Ovary (tissue), 3 donors: ENCODE measurements around the gene INAVA.

Experiments used
- EP300 ChIP-seq: sonication (generic); formaldehyde crosslinking; IDR thresholded peaks from one replicate; pipeline ENCODE4 v1.6.1; 2017; ENCODE audit warnings: antibody characterized with exemption
- POLR2A ChIP-seq: fragments of 450-650 bp; IDR thresholded peaks from one replicate; pipeline ENCODE4 v1.6.1; 2017; ENCODE audit warnings: antibody characterized with exemption, mild to moderate bottlenecking, moderate library complexity
- TF ChIP-seq, protein P1 (sequence below), 3 donors: fragments of 450-650 bp in 2 of 3; fragments of 200-600 bp in 1 of 3; IDR thresholded peaks; one replicate each; pipeline versions ENCODE4 v1.5.1 to v1.8.0; 2016 to 2022; ENCODE audit warnings: antibody characterized with exemption in 3 of 3, mild to moderate bottlenecking in 1 of 3
- donor health status: DM: no; HTN: no; CAD: no.

DNA sequence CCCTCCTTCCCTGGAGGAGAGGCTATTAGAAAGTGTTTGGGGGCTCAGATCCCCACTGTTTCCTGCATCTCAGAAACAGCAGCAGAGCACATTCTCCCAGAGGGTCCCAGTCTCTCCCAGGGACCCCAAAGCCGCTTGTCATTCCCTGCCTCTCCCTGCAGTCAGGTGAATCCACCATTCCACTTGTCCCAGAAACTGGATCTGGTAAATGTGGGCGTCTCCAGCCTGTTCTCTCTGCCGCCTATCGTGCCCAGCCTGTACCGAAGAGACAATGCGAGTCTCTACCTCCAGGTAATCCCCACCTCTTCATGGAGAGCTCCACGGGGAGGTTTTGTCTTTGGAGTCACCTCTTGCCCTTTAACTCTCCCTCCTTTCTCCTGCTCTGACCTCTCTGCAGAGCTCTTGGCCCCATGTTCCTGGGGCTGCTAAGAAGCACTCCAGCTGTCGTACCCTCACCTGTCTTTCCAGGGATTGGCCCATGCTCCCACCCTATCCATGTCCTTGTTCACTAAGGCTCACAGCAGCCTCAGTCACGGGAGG is 26.9 kb downstream of the INAVA start:
- TF ChIP-seq, protein P1, sequence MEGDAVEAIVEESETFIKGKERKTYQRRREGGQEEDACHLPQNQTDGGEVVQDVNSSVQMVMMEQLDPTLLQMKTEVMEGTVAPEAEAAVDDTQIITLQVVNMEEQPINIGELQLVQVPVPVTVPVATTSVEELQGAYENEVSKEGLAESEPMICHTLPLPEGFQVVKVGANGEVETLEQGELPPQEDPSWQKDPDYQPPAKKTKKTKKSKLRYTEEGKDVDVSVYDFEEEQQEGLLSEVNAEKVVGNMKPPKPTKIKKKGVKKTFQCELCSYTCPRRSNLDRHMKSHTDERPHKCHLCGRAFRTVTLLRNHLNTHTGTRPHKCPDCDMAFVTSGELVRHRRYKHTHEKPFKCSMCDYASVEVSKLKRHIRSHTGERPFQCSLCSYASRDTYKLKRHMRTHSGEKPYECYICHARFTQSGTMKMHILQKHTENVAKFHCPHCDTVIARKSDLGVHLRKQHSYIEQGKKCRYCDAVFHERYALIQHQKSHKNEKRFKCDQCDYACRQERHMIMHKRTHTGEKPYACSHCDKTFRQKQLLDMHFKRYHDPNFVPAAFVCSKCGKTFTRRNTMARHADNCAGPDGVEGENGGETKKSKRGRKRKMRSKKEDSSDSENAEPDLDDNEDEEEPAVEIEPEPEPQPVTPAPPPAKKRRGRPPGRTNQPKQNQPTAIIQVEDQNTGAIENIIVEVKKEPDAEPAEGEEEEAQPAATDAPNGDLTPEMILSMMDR (IDR thresholded peaks at IDR 0.05) = no peak
- TF ChIP-seq EP300 (no peak), POLR2A (no peak)
